ENCODE measurements around the gene JADE2.

GRCh38 chr5:134576386-134577021 lies 51.0 kb downstream of the JADE2 start:
- TF ChIP-seq CTCF (IDR thresholded peaks at IDR 0.05): no peak
- TF ChIP-seq POLR2A (IDR thresholded peaks at IDR 0.05): no peak

Data from sigmoid colon (tissue), 3 donors.